HuH-7 (cell line): ENCODE results near the gene SOCS4.
"Not testable (repeated sequence)": the region's sequence is repeated elsewhere in the genome, so short reads cannot be mapped to it uniquely, and the experiment has no call there.

ENCODE experiments used
- DNase-seq: peaks from one replicate; pipeline ENCODE4 v3.0.0; 2011; ENCODE audit warnings: low spot score

Gene SOCS4

DNA sequence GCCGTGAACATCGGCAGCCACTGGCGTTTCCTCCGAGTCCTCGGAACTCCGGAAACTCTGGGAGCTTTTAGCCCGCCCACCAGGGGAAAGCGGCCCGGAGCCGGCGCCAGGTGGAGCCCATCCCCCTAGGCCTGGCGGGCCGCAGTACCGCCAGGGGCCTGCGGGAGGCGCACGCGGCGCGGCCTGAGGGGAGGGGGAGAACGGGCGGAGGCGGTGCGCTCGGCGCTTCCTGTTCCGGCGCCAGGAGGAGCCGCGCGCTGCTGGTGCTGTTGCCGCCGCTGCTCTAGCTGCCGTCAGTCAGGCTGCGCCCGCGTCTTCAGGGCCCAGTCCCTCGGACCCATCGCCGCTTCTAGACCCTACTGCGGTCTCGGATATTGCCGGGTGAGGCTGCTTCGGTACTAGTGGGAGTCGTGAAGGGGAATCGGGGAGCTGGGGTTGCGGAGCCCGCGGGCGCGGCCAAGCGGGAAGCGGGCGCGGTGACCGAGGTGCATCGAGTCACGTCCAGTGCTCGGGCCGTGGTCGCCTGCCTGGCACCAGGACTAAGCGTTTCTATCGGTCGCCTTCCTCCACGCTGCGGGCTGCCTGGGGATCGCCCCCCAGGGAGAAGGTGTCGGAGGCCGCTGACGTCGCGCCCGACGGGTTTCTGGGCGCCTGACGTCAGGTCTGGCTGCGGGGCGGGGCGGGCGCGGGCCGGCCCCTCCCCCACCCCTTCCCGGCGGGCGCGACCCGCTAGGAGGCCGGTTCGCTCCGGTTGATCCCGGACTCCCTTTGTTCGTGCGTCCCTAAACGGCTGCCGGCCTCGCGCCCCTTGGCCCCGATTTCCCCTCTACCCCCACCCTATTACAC lies 24.6 kb downstream of the SOCS4 start, which contains the start of gene MAPK1IP1L:
Gene MAPK1IP1L, plus strand, starts transcription at position 225 of the 846 bp plus-strand sequence. CDS start 10,037 bp downstream, outside the sequence.
- peak; percentile 88 for DNase-seq

DNA sequence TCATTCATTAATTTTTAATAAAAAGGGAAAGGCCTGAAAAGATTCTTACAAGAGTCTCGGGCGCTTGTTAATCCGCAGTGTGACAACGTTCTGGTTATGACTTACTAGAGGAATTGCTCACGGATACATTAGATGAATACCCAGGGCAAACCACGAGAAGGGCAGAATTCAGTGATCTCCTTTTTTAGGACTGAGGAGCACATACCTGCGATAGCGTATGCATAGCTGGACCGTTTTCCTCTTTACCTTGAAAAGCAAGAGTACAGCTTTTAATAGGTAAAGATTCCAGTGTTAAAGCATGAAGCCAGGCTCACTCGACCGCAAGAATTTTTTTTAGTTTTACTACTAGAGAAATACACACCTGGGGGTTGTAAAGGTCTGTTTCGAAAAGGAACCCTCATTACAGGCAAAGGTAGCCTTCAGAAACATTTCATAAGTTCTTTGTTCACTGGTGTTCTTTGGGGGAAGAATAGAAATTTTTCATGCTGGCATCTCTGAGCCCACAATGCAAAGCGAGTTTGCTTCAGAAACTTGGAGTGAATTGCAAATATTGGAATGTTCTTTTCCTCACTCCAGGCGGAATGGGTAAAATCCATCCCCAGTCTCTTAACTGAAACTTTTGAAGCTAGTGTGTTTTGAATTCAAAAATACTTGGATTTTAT lies 25.4 kb downstream of the SOCS4 start:
- no peak for DNase-seq

- no peak for DNase-seq
Measured at GRCh38 chr14:55053018-55053417, 26.0 kb downstream of the SOCS4 start.

DNA sequence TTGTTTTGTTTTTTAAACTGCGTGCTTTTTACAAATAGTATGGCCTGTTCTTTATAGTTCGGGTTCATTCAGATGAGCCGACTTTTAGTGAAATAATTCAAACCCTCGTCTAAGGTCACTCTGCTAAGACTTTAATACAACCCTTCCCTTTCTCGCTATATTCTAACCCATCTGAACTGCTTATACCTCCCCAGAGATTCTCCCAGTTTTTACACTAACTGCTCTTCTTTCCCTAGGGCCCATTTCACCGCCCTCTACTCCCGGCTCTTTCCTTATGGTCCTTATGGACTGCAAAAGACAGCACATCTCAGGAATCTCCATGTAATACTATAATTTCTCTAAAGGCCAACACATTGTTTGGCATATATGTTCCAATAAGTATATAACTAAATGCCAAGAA lies 26.5 kb downstream of the SOCS4 start:
- no peak for DNase-seq

- DNase-seq = no peak
Measured at GRCh38 chr14:55054098-55054497, 27.1 kb downstream of the SOCS4 start.

- DNase-seq = no peak
Measured at GRCh38 chr14:55057919-55058318, 30.9 kb downstream of the SOCS4 start.

DNA sequence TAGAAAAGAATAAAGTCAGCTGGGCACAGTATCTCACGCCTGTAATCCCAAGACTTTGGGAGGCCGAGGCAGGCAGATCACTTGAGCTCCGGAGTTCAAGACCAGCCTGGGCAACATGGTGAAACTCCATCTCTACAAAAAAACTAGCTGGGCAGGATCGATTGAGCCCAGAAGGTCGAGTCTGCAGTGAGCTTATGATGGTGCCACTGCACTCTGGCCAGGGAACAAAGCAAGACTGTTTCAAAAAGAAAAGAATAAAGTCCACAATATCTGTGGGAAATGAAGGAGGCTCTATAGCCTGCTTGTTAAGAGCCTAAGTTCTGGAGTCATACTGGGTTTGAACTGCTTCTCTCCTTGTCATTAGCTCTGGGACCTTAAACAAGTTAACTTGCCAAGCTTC lies 32.3 kb downstream of the SOCS4 start:
- DNase-seq = no peak

GRCh38 chr14:55062517-55063351 lies 35.7 kb downstream of the SOCS4 start:
- no peak for DNase-seq

- DNase-seq = not testable (repeated sequence)
Measured at GRCh38 chr14:55064896-55065295, 37.9 kb downstream of the SOCS4 start.

GRCh38 chr14:55065411-55065810 lies 38.4 kb downstream of the SOCS4 start:
- no peak for DNase-seq

GRCh38 chr14:55066223-55066622 lies 39.2 kb downstream of the SOCS4 start:
- no peak for DNase-seq

- DNase-seq = no peak
Measured at GRCh38 chr14:55070981-55071411, 44.0 kb downstream of the SOCS4 start.

- no peak for DNase-seq
Measured at GRCh38 chr14:55071870-55072640, 45.0 kb downstream of the SOCS4 start.

GRCh38 chr14:55073856-55074255 lies 46.8 kb downstream of the SOCS4 start:
- no peak for DNase-seq

GRCh38 chr14:55074662-55075061 lies 47.6 kb downstream of the SOCS4 start:
- no peak for DNase-seq

DNA sequence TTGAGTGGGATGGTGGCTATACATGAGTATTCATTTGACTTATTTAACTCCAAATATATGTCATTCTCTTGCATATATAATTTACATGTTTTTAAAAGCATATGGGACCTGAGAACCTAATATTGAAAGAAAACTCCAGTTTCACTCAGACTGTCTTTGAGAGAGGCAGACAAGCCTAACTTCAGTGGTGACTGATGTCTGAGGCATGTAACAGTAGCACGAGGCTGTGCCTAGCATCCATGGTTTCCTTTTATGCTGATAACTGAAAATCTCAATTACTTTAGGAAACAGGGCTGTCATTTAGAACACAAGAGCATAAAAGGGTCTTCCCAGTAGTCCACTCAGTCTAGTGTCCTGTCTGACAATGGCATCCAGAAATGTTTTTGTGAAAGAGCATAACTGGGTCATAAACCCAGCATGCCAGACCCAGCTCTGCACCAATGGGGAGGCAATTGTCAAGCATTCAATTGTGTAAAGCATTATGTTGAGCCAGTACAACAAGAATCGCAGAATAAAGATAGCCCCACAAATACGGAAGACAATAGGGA lies 48.7 kb downstream of the SOCS4 start:
- no peak for DNase-seq

GRCh38 chr14:55077170-55078151 lies 50.4 kb downstream of the SOCS4 start:
- no peak for DNase-seq

GRCh38 chr14:55079961-55080360 lies 52.9 kb downstream of the SOCS4 start:
- DNase-seq = not testable (repeated sequence)

DNA sequence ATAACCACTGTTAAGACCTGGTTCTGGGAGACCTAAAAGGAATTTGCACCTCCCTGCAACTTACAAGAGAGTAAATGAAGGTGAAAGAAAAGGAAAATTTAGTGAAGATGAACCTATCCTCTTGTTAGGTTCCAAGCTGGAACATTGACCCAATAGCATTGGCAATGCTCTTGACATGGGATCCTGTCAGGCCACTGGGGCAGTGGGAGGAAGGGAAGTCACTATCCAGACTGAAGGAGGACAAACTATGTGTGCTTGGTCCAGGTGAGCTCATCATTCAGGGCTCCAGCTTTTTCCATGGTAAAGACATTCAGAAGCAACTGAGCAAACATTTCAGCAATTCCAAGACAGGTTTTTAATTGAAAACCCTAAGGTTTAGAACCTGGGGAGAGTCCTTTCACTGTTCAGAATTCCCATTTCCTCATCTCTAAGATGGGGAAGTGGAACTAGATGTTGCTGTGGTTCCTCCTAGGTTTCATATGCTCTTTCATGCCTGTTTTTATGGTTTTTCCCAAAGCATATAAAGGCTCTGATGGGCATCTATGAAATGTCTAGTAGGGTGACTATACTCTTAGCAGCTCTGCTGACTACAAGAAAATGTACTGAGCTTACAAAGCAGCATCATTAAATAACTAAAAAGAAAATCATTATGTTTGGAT lies 57.5 kb downstream of the SOCS4 start:
- DNase-seq = no peak
